HCT116 (cell line): ENCODE results near the gene C2orf81.

Experiments used
- CEBPB ChIP-seq: IDR thresholded peaks from 2 replicates; pipeline ENCODE4 v1.6.1; 2012; ENCODE audit warnings: low read depth
- EGR1 ChIP-seq: IDR thresholded peaks from 2 replicates; pipeline ENCODE4 v1.6.1; 2012; ENCODE audit warnings: low read depth
- EZH2 ChIP-seq: fragments of 200-600 bp; sonication (generic); IDR thresholded peaks from 2 replicates; pipeline ENCODE4 v1.6.1; 2017; ENCODE audit warnings: antibody characterized with exemption, mixed run types
- JUND ChIP-seq: IDR thresholded peaks from 2 replicates; pipeline ENCODE4 v1.6.1; 2012
- POLR2A ChIP-seq: IDR thresholded peaks from 2 replicates; pipeline ENCODE4 v1.7.0; 2011; ENCODE audit warnings: borderline replicate concordance; ENCODE audit not compliant: insufficient read depth, insufficient read length; ENCODE audit errors: extremely low read depth
- POLR2AphosphoS5 ChIP-seq: IDR thresholded peaks from 2 replicates; pipeline ENCODE4 v1.6.1; 2011; ENCODE audit warnings: mild to moderate bottlenecking, low read depth, low read length, moderate library complexity
- RAD21 ChIP-seq: IDR thresholded peaks from 2 replicates; pipeline ENCODE4 v1.6.1; 2012; ENCODE audit warnings: low read depth, mild to moderate bottlenecking
- YY1 ChIP-seq: IDR thresholded peaks from 2 replicates; pipeline ENCODE4 v1.6.1; 2011; ENCODE audit warnings: low read length, low read depth, moderate library complexity, mild to moderate bottlenecking; ENCODE audit not compliant: insufficient replicate concordance; ENCODE audit errors: extremely low read depth
- ZFX ChIP-seq: fragments of 450-650 bp; IDR thresholded peaks from 2 replicates; pipeline ENCODE4 v1.6.1; 2017
- TF ChIP-seq, protein P1 (sequence below), 3 experiments: fragments of 200-600 bp in 1 of 3; sonication (generic) in 1 of 3; IDR thresholded peaks in 2 of 3; conservative IDR thresholded peaks in 1 of 3; 2 replicates each; pipeline ENCODE4 v1.5.1; 2012 to 2017; ENCODE audit warnings: low read depth in 2 of 3, low read length in 2 of 3, antibody characterized with exemption in 1 of 3, borderline replicate concordance in 1 of 3, control low read depth in 1 of 3, mild to moderate bottlenecking in 1 of 3, mixed read lengths in 1 of 3, mixed run types in 1 of 3, moderate library complexity in 1 of 3; ENCODE audit not compliant: insufficient read depth in 1 of 3
- TF ChIP-seq, protein P2 (sequence below): IDR thresholded peaks from 2 replicates; pipeline ENCODE4 v1.6.1; 2011; ENCODE audit warnings: mild to moderate bottlenecking, low read length, moderate library complexity; ENCODE audit not compliant: insufficient replicate concordance; ENCODE audit errors: extremely low read depth

DNA sequence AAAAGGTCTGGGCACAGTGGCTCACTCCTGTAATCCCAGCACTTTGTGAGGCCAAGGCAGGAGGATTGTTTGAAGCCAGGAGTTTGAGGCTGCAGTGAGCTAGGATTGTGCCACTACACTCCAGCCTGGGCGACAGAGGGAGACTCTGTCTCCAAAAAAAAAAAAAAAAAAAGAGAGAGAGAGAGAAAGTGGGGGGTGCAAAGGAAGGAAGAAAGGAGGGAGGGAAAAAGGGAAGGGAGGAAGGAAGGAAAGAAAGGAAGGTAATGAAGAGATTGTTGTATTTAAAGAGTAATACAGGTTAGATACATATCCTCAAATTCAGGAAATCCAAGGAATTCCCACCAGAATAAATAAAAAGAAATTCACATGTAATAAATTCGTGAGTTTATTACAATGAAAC lies 19.5 kb downstream of the C2orf81 start:
- TF ChIP-seq, protein P1, sequence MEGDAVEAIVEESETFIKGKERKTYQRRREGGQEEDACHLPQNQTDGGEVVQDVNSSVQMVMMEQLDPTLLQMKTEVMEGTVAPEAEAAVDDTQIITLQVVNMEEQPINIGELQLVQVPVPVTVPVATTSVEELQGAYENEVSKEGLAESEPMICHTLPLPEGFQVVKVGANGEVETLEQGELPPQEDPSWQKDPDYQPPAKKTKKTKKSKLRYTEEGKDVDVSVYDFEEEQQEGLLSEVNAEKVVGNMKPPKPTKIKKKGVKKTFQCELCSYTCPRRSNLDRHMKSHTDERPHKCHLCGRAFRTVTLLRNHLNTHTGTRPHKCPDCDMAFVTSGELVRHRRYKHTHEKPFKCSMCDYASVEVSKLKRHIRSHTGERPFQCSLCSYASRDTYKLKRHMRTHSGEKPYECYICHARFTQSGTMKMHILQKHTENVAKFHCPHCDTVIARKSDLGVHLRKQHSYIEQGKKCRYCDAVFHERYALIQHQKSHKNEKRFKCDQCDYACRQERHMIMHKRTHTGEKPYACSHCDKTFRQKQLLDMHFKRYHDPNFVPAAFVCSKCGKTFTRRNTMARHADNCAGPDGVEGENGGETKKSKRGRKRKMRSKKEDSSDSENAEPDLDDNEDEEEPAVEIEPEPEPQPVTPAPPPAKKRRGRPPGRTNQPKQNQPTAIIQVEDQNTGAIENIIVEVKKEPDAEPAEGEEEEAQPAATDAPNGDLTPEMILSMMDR (IDR thresholded peaks at IDR 0.05 in 2 of 3, conservative IDR thresholded peaks at IDR 0.05 in 1 of 3; ENCODE audit: borderline replicate concordance in 1 of 3, insufficient read depth in 1 of 3, low read depth in 2 of 3, low read length in 2 of 3): no peak
- TF ChIP-seq EZH2 (no peak), POLR2AphosphoS5 (no peak), ZFX (no peak), EGR1 (no peak), CEBPB (no peak), RAD21 (no peak), JUND (no peak), POLR2A (no peak), YY1 (no peak)
- TF ChIP-seq, protein P2, sequence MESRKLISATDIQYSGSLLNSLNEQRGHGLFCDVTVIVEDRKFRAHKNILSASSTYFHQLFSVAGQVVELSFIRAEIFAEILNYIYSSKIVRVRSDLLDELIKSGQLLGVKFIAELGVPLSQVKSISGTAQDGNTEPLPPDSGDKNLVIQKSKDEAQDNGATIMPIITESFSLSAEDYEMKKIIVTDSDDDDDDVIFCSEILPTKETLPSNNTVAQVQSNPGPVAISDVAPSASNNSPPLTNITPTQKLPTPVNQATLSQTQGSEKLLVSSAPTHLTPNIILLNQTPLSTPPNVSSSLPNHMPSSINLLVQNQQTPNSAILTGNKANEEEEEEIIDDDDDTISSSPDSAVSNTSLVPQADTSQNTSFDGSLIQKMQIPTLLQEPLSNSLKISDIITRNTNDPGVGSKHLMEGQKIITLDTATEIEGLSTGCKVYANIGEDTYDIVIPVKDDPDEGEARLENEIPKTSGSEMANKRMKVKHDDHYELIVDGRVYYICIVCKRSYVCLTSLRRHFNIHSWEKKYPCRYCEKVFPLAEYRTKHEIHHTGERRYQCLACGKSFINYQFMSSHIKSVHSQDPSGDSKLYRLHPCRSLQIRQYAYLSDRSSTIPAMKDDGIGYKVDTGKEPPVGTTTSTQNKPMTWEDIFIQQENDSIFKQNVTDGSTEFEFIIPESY: no peak
